ENCODE results near the gene NXF1. TPM values are rescaled to one million over a fixed set of nuclear protein-coding genes. Genes with fewer than 3 reads are reported as not detected.

The NXF1 gene
- total and polyA plus RNA-seq, 4 donors, result 17.3 to 38.3 (median 32.7) TPM

DNA sequence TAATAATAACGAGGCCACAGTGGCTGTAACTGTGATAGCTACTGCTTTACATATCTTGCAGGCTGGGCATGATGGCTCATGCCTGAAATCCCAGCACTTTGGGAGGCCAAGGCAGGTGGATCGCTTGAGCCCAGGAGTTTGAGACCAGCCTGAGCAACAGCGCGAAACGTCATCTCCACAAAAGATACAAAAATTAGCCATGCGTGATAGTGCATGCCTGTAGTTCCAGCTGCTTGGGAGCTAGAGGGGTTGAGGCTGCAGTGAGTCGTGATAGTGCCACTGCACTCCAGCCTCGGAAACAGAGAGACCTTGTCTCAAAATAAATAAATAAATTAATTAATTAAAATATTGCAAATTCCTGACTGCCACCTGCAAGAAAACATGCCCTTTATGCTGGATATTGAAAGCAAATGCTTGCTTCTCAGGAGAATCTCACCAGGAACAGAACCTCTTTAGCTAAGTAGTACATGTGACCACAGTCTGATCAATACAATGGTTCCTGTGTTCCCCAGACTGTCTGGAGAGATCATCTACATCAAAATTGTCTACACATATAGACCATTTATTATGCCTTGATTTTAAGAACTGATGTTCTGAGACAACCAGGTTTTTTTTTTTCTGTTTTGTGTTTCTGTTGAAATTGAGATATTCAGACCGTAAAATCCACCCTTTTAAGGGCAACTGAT lies 57.6 kb downstream of the NXF1 start:
- no peaks in the 10 kb centered on the region for H3K9me3 ChIP-seq (ENCODE audit: control insufficient read depth in 4 of 4, low read length in 3 of 4)
- 91% methylated on average over 9 of the region's 9 CpGs for WGBS
- no peak overlapping the region for H3K4me3 ChIP-seq (ENCODE audit: low read depth in 1 of 3, low read length in 3 of 3)

More for the DNA sequence above, 57.6 kb downstream of the NXF1 start:
- Histone ChIP-seq H3K36me3 (ENCODE audit: control insufficient read depth in 4 of 4, insufficient read depth in 3 of 4, low read depth in 1 of 4, low read length in 3 of 4) (peaks cover 2 to 10% (median 3%) of the 10 kb centered on the region in 4 donors), H3K27ac (ENCODE audit: low read depth in 1 of 2, low read length in 2 of 2) (no peak overlapping the region), H3K27me3 (ENCODE audit: control insufficient read depth in 4 of 4, insufficient read depth in 4 of 4, low read length in 3 of 4) (no peaks in the 10 kb centered on the region), H3K9ac (ENCODE audit: low read depth in 1 of 2, low read length in 2 of 2) (no peak overlapping the region), H3K4me1 (ENCODE audit: control insufficient read depth in 4 of 4, insufficient read depth in 4 of 4, low read length in 3 of 4) (no peaks in the 10 kb centered on the region)
- no peak for DNase-seq (ENCODE audit: low spot score)
- TF ChIP-seq GABPA (IDR thresholded peaks at IDR 0.05 in 1 of 2, conservative IDR thresholded peaks at IDR 0.05 in 1 of 2) (no peak), NR2F2 (IDR thresholded peaks at IDR 0.05) (no peak), HNF4G (IDR thresholded peaks at IDR 0.05) (no peak), YY1 (IDR thresholded peaks at IDR 0.05) (no peak), FOXA2 (IDR thresholded peaks at IDR 0.05) (no peak), HNF4A (conservative IDR thresholded peaks at IDR 0.05) (no peak), TAF1 (conservative IDR thresholded peaks at IDR 0.05) (no peak), JUND (IDR thresholded peaks at IDR 0.05) (no peak), EGR1 (IDR thresholded peaks at IDR 0.05; ENCODE audit: low read depth in 2 of 2) (no peak), RAD21 (IDR thresholded peaks at IDR 0.05) (no peak), RXRA (IDR thresholded peaks at IDR 0.05) (no peak), FOXA1 (IDR thresholded peaks at IDR 0.05) (no peak), SP1 (IDR thresholded peaks at IDR 0.05) (no peak)
- TF ChIP-seq, protein P1, sequence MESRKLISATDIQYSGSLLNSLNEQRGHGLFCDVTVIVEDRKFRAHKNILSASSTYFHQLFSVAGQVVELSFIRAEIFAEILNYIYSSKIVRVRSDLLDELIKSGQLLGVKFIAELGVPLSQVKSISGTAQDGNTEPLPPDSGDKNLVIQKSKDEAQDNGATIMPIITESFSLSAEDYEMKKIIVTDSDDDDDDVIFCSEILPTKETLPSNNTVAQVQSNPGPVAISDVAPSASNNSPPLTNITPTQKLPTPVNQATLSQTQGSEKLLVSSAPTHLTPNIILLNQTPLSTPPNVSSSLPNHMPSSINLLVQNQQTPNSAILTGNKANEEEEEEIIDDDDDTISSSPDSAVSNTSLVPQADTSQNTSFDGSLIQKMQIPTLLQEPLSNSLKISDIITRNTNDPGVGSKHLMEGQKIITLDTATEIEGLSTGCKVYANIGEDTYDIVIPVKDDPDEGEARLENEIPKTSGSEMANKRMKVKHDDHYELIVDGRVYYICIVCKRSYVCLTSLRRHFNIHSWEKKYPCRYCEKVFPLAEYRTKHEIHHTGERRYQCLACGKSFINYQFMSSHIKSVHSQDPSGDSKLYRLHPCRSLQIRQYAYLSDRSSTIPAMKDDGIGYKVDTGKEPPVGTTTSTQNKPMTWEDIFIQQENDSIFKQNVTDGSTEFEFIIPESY (IDR thresholded peaks at IDR 0.05), result no peak
- TF ChIP-seq, protein P2, sequence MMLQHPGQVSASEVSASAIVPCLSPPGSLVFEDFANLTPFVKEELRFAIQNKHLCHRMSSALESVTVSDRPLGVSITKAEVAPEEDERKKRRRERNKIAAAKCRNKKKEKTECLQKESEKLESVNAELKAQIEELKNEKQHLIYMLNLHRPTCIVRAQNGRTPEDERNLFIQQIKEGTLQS (IDR thresholded peaks at IDR 0.05), result no peak
- TF ChIP-seq, protein P3, sequence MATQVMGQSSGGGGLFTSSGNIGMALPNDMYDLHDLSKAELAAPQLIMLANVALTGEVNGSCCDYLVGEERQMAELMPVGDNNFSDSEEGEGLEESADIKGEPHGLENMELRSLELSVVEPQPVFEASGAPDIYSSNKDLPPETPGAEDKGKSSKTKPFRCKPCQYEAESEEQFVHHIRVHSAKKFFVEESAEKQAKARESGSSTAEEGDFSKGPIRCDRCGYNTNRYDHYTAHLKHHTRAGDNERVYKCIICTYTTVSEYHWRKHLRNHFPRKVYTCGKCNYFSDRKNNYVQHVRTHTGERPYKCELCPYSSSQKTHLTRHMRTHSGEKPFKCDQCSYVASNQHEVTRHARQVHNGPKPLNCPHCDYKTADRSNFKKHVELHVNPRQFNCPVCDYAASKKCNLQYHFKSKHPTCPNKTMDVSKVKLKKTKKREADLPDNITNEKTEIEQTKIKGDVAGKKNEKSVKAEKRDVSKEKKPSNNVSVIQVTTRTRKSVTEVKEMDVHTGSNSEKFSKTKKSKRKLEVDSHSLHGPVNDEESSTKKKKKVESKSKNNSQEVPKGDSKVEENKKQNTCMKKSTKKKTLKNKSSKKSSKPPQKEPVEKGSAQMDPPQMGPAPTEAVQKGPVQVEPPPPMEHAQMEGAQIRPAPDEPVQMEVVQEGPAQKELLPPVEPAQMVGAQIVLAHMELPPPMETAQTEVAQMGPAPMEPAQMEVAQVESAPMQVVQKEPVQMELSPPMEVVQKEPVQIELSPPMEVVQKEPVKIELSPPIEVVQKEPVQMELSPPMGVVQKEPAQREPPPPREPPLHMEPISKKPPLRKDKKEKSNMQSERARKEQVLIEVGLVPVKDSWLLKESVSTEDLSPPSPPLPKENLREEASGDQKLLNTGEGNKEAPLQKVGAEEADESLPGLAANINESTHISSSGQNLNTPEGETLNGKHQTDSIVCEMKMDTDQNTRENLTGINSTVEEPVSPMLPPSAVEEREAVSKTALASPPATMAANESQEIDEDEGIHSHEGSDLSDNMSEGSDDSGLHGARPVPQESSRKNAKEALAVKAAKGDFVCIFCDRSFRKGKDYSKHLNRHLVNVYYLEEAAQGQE (IDR thresholded peaks at IDR 0.05), result no peak
- TF ChIP-seq, protein P4, sequence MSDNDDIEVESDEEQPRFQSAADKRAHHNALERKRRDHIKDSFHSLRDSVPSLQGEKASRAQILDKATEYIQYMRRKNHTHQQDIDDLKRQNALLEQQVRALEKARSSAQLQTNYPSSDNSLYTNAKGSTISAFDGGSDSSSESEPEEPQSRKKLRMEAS (IDR thresholded peaks at IDR 0.05), result no peak
- TF ChIP-seq, protein P5, sequence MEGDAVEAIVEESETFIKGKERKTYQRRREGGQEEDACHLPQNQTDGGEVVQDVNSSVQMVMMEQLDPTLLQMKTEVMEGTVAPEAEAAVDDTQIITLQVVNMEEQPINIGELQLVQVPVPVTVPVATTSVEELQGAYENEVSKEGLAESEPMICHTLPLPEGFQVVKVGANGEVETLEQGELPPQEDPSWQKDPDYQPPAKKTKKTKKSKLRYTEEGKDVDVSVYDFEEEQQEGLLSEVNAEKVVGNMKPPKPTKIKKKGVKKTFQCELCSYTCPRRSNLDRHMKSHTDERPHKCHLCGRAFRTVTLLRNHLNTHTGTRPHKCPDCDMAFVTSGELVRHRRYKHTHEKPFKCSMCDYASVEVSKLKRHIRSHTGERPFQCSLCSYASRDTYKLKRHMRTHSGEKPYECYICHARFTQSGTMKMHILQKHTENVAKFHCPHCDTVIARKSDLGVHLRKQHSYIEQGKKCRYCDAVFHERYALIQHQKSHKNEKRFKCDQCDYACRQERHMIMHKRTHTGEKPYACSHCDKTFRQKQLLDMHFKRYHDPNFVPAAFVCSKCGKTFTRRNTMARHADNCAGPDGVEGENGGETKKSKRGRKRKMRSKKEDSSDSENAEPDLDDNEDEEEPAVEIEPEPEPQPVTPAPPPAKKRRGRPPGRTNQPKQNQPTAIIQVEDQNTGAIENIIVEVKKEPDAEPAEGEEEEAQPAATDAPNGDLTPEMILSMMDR (IDR thresholded peaks at IDR 0.05; ENCODE audit: low read depth, low read length, missing input control), result no peak

Small RNA genes lying within 50 kb of the gene (small RNA-seq; reads per million reads assigned to genes)
- gene MIR6514 (0.31 reads per million, percentile 30 among the genes with 10 or more reads in this experiment), gene RF00099 (not detected), gene RNU6-118P (not detected), gene SNORD22 (not detected), gene SNORD26 (not detected), gene SNORD27 (not detected), gene SNORD28 (not detected), gene SNORD30 (855 reads per million, percentile 99 among the genes with 10 or more reads in this experiment)

Other genes starting within 250 kb of the NXF1 start
- 100 to 1,000 TPM; 373 to 640 TPM for gene EEF1G, start 231.5 kb downstream of the NXF1 start, total RNA-seq
- 100 to 1,000 TPM; 251 to 566 TPM for gene EEF1G, start 231.5 kb downstream of the NXF1 start, polyA plus RNA-seq
- 10 to 100 TPM in 1 of 2 donors, 1 to 10 TPM in 1; 5.6 to 12.1 TPM for gene TUT1, start 213.9 kb downstream of the NXF1 start, total RNA-seq
- gene TUT1, start 213.9 kb downstream of the NXF1 start, polyA plus RNA-seq, result 10 to 100 TPM; 15.2 to 15.8 TPM
- gene MTA2, start 203.6 kb downstream of the NXF1 start, total RNA-seq, result 10 to 100 TPM; 43.1 to 55.3 TPM
- gene MTA2, start 203.6 kb downstream of the NXF1 start, polyA plus RNA-seq, result 10 to 100 TPM in 1 of 2 donors, 1 to 10 TPM in 1; 4.4 to 21.4 TPM
- 10 to 100 TPM in 1 of 2 donors, 1 to 10 TPM in 1; 6.0 to 17.2 TPM for gene EML3, start 192.7 kb downstream of the NXF1 start, total RNA-seq
- 10 to 100 TPM in 1 of 2 donors, 1 to 10 TPM in 1; 9.9 to 19.3 TPM for gene EML3, start 192.7 kb downstream of the NXF1 start, polyA plus RNA-seq
- 1 to 10 TPM in 1 of 2 donors, under 1 TPM in 1; 0.84 to 1.3 TPM for gene ROM1, start 192.2 kb downstream of the NXF1 start, total RNA-seq
- gene ROM1, start 192.2 kb downstream of the NXF1 start, polyA plus RNA-seq, result 1 to 10 TPM in 1 of 2 donors, under 1 TPM in 1; 0.86 to 3.9 TPM
- gene B3GAT3, start 183.5 kb downstream of the NXF1 start, total RNA-seq, result 10 to 100 TPM; 13.1 TPM
- 10 to 100 TPM; 22.5 to 29.2 TPM for gene B3GAT3, start 183.5 kb downstream of the NXF1 start, polyA plus RNA-seq
- gene GANAB, start 158.8 kb downstream of the NXF1 start, total RNA-seq, result 100 to 1,000 TPM; 130 to 209 TPM
- gene GANAB, start 158.8 kb downstream of the NXF1 start, polyA plus RNA-seq, result 100 to 1,000 TPM in 1 of 2 donors, 10 to 100 TPM in 1; 45.2 to 166 TPM
- gene INTS5, start 152.1 kb downstream of the NXF1 start, total RNA-seq, result 10 to 100 TPM; 12.7 to 17.5 TPM
- 10 to 100 TPM in 1 of 2 donors, 1 to 10 TPM in 1; 6.5 to 14.6 TPM for gene INTS5, start 152.1 kb downstream of the NXF1 start, polyA plus RNA-seq
- 10 to 100 TPM; 16.5 to 17.7 TPM for gene C11orf98, start 140.2 kb downstream of the NXF1 start, total RNA-seq
- 10 to 100 TPM; 43.8 to 49.9 TPM for gene C11orf98, start 140.2 kb downstream of the NXF1 start, polyA plus RNA-seq
- 1 to 10 TPM; 1.8 to 2.5 TPM for gene CSKMT, start 140.1 kb downstream of the NXF1 start, total RNA-seq
- 1 to 10 TPM; 2.1 to 2.4 TPM for gene CSKMT, start 140.1 kb downstream of the NXF1 start, polyA plus RNA-seq
- 1 to 10 TPM; 2.9 to 6.3 TPM for gene UQCC3, start 133.8 kb downstream of the NXF1 start, total RNA-seq
- gene UQCC3, start 133.8 kb downstream of the NXF1 start, polyA plus RNA-seq, result 10 to 100 TPM in 1 of 2 donors, 1 to 10 TPM in 1; 7.0 to 12.2 TPM
- 1 to 10 TPM; 3.5 to 4.4 TPM for gene LBHD1, start 133.2 kb downstream of the NXF1 start, total RNA-seq
- gene LBHD1, start 133.2 kb downstream of the NXF1 start, polyA plus RNA-seq, result 1 to 10 TPM; 1.6 to 3.4 TPM
- 10 to 100 TPM; 31.4 to 45.5 TPM for gene UBXN1, start 126.4 kb downstream of the NXF1 start, total RNA-seq
- 10 to 100 TPM; 36.8 to 45.7 TPM for gene UBXN1, start 126.4 kb downstream of the NXF1 start, polyA plus RNA-seq
- under 1 TPM in 1 of 2 donors, not detected in 1; 0.08 TPM for gene LRRN4CL, start 115.9 kb downstream of the NXF1 start, total RNA-seq
- under 1 TPM in 1 of 2 donors, not detected in 1; 0.06 TPM for gene LRRN4CL, start 115.9 kb downstream of the NXF1 start, polyA plus RNA-seq
- 10 to 100 TPM; 15.1 to 23.0 TPM for gene BSCL2, start 98.0 kb downstream of the NXF1 start, total RNA-seq
- gene BSCL2, start 98.0 kb downstream of the NXF1 start, polyA plus RNA-seq, result 10 to 100 TPM; 34.5 to 40.0 TPM
- under 1 TPM in 1 of 2 donors, not detected in 1; 0.19 TPM for gene GNG3, start 97.8 kb downstream of the NXF1 start, total RNA-seq
- not detected for gene GNG3, start 97.8 kb downstream of the NXF1 start, polyA plus RNA-seq
- 10 to 100 TPM; 14.0 to 17.0 TPM for gene HNRNPUL2, start 78.0 kb downstream of the NXF1 start, total RNA-seq
- 10 to 100 TPM in 1 of 2 donors, 1 to 10 TPM in 1; 1.3 to 12.0 TPM for gene HNRNPUL2, start 78.0 kb downstream of the NXF1 start, polyA plus RNA-seq
- 10 to 100 TPM; 12.0 to 16.1 TPM for gene TTC9C, start 77.0 kb downstream of the NXF1 start, total RNA-seq
- 10 to 100 TPM in 1 of 2 donors, 1 to 10 TPM in 1; 10.0 to 14.0 TPM for gene TTC9C, start 77.0 kb downstream of the NXF1 start, polyA plus RNA-seq
- gene ZBTB3, start 51.3 kb downstream of the NXF1 start, total RNA-seq, result 1 to 10 TPM; 5.9 to 6.4 TPM
- gene ZBTB3, start 51.3 kb downstream of the NXF1 start, polyA plus RNA-seq, result 1 to 10 TPM; 1.5 to 2.6 TPM
- 10 to 100 TPM; 21.9 to 29.0 TPM for gene POLR2G, start 43.9 kb downstream of the NXF1 start, total RNA-seq
- gene POLR2G, start 43.9 kb downstream of the NXF1 start, polyA plus RNA-seq, result 10 to 100 TPM; 42.4 to 46.9 TPM
- 10 to 100 TPM in 1 of 2 donors, 1 to 10 TPM in 1; 8.5 to 25.2 TPM for gene TAF6L, start 34.0 kb downstream of the NXF1 start, total RNA-seq
- gene TAF6L, start 34.0 kb downstream of the NXF1 start, polyA plus RNA-seq, result 10 to 100 TPM in 1 of 2 donors, 1 to 10 TPM in 1; 5.8 to 12.8 TPM
- 10 to 100 TPM; 21.1 to 28.4 TPM for gene TMEM179B, start 18.0 kb downstream of the NXF1 start, total RNA-seq
- gene TMEM179B, start 18.0 kb downstream of the NXF1 start, polyA plus RNA-seq, result 10 to 100 TPM; 37.0 to 81.4 TPM
- gene TMEM223, start 13.4 kb downstream of the NXF1 start, total RNA-seq, result 10 to 100 TPM in 1 of 2 donors, 1 to 10 TPM in 1; 9.2 to 11.8 TPM
- 10 to 100 TPM; 14.2 to 23.8 TPM for gene TMEM223, start 13.4 kb downstream of the NXF1 start, polyA plus RNA-seq
- 10 to 100 TPM; 22.4 to 34.1 TPM for gene STX5, start 26.6 kb upstream of the NXF1 start, total RNA-seq
- 10 to 100 TPM; 13.6 to 29.8 TPM for gene STX5, start 26.6 kb upstream of the NXF1 start, polyA plus RNA-seq
- gene TEX54, start 27.4 kb upstream of the NXF1 start, total RNA-seq, result not detected
- gene TEX54, start 27.4 kb upstream of the NXF1 start, polyA plus RNA-seq, result 1 to 10 TPM in 1 of 2 donors, not detected in 1; 1.6 TPM
- 10 to 100 TPM; 17.1 to 21.5 TPM for gene WDR74, start 34.1 kb upstream of the NXF1 start, total RNA-seq
- 10 to 100 TPM; 19.6 to 22.5 TPM for gene WDR74, start 34.1 kb upstream of the NXF1 start, polyA plus RNA-seq
- 10 to 100 TPM; 48.1 to 59.5 TPM for gene SLC3A2, start 75.5 kb upstream of the NXF1 start, total RNA-seq
- gene SLC3A2, start 75.5 kb upstream of the NXF1 start, polyA plus RNA-seq, result 10 to 100 TPM; 34.3 to 53.9 TPM
- not detected for gene CHRM1, start 115.9 kb upstream of the NXF1 start, total RNA-seq
- not detected for gene CHRM1, start 115.9 kb upstream of the NXF1 start, polyA plus RNA-seq
- not detected for gene SLC22A6, start 179.5 kb upstream of the NXF1 start, total RNA-seq
- not detected for gene SLC22A6, start 179.5 kb upstream of the NXF1 start, polyA plus RNA-seq
- not detected for gene SLC22A8, start 210.4 kb upstream of the NXF1 start, total RNA-seq
- not detected for gene SLC22A8, start 210.4 kb upstream of the NXF1 start, polyA plus RNA-seq

All from liver (tissue), 10 donors.